ENCODE results near the gene HIF3A.
"Not testable (repeated sequence)": the region's sequence is repeated elsewhere in the genome, so short reads cannot be mapped to it uniquely, and the experiment has no call there.

The HIF3A gene

DNA sequence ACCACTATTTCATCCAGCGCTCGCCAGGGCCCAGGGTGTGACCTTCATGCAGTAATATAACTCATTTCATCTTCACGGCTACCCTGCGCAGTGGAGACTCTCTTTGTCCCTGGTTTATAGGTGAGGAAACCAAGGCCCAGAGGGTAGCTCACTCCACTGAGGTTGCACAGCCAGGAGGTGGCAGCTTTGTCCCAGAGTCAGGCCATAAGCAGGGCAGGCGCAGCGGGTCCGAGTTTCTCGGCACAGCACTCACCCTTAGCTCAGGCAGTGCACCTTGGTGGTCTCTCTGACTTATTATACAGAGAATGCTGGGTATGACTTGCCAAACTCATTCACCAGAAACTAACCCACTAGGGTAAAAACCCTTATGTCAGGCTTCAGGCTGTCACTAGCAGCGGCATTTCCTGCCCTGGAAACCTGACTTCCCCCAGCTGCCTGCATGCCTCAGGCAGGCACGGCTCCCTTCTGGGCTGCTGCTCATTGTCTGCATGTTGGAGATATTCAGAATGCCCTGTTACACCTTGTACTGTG lies 74.6 kb downstream of the HIF3A start:
- no peak for DNase-seq (ENCODE audit: insufficient read length, low spot score)
- FAIRE-seq: no peak

GRCh38 chr19:46372901-46373490 lies 76.2 kb downstream of the HIF3A start:
- DNase-seq (ENCODE audit: insufficient read length, low spot score): no peak
- no peak for TF ChIP-seq POLR2A (IDR thresholded peaks at IDR 0.05; ENCODE audit: low read depth, low read length)
- FAIRE-seq: no peak

More for the DNA sequence above, 74.6 kb downstream of the HIF3A start:
- no peak for TF ChIP-seq POLR2A (IDR thresholded peaks at IDR 0.05; ENCODE audit: low read depth, low read length)

DNA sequence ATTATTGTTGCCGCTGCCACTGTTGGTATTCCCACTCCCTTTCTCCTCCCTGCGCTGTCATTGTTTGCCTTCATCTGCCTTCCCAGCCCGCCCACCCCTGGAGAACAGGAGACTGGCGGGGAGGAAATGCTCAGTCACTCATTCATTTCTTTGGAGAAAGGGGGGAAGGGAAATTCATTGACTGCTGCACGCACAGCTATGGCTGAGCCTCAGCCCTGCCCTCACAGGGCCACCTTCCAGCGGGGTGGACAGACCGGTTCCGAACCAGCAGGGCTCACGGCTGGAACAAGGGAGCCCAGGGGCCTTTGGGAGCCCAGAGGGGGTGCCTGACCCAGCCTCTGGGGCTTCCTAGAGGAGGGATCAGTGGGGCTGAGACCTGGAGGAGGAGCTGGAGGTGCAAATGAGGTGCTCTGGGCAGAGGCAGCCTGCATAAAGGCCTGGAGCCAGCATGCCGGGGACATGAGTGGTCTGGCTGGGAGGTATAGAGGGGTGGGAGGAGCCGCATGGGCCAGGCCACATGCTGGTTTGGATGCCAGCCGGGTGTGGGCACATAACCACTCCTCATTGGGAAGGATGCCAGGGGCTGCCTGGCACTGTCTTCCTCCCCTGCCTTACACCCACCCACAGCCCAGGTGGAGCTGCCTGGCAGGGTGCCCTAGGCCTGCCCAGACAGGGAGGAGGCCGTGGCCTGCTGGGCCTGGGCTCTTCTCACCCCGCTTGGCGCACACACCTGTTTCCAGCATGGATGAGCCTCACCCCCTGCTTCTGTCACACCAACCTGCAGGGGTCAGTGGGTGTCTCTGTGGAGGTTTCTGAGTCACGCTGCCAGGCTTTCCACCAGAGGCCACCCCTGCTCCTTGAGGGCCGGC lies 76.9 kb downstream of the HIF3A start:
- FAIRE-seq (peak; percentile 74), DNase-seq (ENCODE audit: insufficient read length, low spot score) (peak; percentile 78)
- no peak for TF ChIP-seq POLR2A (IDR thresholded peaks at IDR 0.05; ENCODE audit: low read depth, low read length)

- no peak for FAIRE-seq
- DNase-seq (ENCODE audit: insufficient read length, low spot score): no peak
- TF ChIP-seq POLR2A (IDR thresholded peaks at IDR 0.05; ENCODE audit: low read depth, low read length): no peak
Measured at GRCh38 chr19:46374536-46375475, 78.0 kb downstream of the HIF3A start.

GRCh38 chr19:46375476-46376067 lies 78.7 kb downstream of the HIF3A start:
- FAIRE-seq; DNase-seq (ENCODE audit: insufficient read length, low spot score): not testable (repeated sequence)

GRCh38 chr19:46376241-46377153 lies 79.7 kb downstream of the HIF3A start:
- no peak for TF ChIP-seq POLR2A (IDR thresholded peaks at IDR 0.05; ENCODE audit: low read depth, low read length)
- no peak for FAIRE-seq
- no peak for DNase-seq (ENCODE audit: insufficient read length, low spot score)

DNA sequence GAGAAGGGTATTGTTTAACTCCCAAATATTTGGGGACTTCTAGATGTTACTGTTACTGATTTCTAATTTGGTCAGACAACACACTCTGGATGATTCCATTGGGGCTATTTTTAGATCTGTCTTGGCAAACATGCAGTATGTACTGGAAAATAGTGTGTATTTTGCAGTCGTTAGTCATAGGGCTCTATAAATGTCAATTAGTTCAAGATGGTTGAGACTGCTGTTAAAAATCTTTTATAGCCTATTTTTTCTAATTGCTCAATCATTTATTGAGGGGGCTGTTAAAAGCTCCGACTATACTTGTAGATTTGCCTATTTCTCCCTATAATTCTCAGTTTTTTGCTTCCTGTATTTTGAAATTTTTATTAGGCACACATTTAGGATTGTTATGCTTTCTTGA lies 81.4 kb downstream of the HIF3A start:
- no peak for FAIRE-seq
- no peak for DNase-seq (ENCODE audit: insufficient read length, low spot score)
- no peak for TF ChIP-seq POLR2A (IDR thresholded peaks at IDR 0.05; ENCODE audit: low read depth, low read length)

DNA sequence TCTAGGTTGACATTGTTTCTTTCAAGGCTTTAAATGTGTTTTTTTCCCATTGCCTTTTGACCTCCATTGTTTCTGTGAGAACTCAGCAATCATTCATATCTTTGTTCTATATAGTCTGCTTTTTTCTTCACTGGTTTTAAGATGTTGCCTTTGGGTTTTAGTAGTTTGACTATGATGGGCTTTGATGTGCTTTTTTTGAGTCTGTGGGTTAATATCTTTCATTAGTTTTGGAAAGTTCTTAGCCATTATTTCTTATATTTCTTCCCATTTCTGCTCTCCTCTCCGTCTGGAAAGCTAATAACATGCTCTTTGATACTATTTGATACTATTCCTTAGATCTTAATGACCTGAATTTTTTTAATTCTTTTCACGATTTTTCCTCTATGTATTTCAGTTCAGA lies 83.8 kb downstream of the HIF3A start:
- FAIRE-seq: no peak
- no peak for TF ChIP-seq POLR2A (IDR thresholded peaks at IDR 0.05; ENCODE audit: low read depth, low read length)
- DNase-seq (ENCODE audit: insufficient read length, low spot score): no peak

DNA sequence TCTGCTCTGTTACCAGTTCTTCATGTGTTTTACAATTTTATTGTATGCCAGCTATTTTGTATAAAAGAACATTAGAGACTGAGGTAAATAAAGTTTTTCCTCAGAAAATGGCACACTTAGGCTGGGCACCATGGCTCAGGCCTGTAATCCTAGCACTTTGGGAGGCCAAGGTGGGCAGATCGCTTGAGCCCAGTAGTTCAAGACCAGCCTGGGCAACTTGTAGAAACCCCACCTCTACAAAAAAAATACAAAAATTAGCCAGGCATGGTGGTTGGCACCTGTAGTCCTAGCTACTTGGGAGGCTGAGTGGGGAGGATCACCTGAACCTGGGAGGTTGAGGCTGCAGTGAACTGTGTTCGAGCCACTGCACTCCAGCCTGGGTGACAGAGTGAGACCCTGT lies 84.5 kb downstream of the HIF3A start:
- FAIRE-seq (no peak), DNase-seq (ENCODE audit: insufficient read length, low spot score) (no peak)
- TF ChIP-seq POLR2A (IDR thresholded peaks at IDR 0.05; ENCODE audit: low read depth, low read length): no peak

GRCh38 chr19:46381756-46382345 lies 85.0 kb downstream of the HIF3A start:
- no peak for DNase-seq (ENCODE audit: insufficient read length, low spot score)
- FAIRE-seq: no peak
- no peak for TF ChIP-seq POLR2A (IDR thresholded peaks at IDR 0.05; ENCODE audit: low read depth, low read length)

DNA sequence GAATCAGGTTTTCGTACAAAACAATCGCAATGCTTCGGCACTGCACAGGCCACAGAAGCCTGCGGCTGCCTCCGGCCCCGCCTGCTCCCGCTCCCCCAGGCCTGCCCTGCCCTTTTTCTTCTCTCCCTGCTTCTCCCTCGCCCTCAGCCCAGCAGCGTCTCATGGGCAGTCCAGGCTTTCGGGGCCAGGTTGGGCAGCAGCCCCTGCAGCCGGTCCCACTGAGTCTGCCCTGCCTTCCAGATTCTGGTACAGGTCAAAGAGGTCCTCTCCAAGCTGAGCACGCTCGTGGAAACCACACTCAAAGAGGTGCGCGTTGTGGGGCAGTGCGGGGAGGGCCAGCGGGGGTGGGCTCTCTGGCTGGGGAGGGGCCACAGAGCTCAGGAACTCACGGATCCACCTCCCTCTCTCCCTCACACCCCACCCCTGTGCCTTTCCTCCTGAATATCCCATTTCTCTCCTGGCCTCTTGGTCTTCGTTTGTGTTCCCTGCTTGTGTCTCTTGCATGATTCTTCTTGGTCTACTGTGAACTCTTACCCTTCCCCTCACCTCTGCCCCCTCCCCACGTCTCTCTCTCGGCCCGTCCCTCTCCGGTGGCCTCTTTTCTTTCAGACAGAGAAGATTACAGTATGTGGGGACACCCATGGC lies 86.5 kb downstream of the HIF3A start:
- DNase-seq (ENCODE audit: insufficient read length, low spot score): no peak
- TF ChIP-seq POLR2A (IDR thresholded peaks at IDR 0.05; ENCODE audit: low read depth, low read length): no peak
- FAIRE-seq: no peak

DNA sequence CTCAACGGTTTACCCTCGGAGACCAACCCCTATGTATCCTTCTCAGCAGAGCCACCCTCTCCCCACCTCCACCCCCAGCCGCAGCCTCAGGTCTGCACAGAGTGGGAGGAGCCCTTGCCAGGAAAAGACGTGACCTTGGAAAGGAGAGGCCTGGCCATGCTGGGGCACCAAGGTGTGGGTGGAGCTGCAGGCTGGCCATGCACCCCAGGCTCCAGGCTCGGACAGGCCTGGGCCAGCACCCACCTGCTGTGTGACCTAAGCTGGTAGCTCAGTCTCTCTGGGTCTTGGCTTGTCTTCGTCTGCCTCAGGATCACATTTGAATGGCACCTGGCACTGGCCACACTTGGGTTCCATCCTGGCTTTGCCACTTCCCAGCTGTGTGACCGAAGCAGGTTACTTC lies 87.0 kb downstream of the HIF3A start:
- FAIRE-seq (no peak), DNase-seq (ENCODE audit: insufficient read length, low spot score) (no peak)
- no peak for TF ChIP-seq POLR2A (IDR thresholded peaks at IDR 0.05; ENCODE audit: low read depth, low read length)

Measured in H54 (cell line).